Glutamatergic neuron (in vitro differentiated cells): ENCODE measurements around the gene CARMIL1. TPM values are rescaled to one million over a fixed set of nuclear protein-coding genes. Genes with fewer than 3 reads are reported as not detected.

Experiments
- DNase-seq: peaks from one replicate; pipeline ENCODE4 v3.0.0; 2022
- H3K27ac Mint-ChIP-seq: one replicate; pipeline ENCODE4 v1.8.0; 2020; ENCODE audit warnings: mild to moderate bottlenecking, mixed read lengths, inconsistent platforms; ENCODE audit not compliant: unreplicated experiment
- H3K27me3 Mint-ChIP-seq: one replicate; pipeline ENCODE4 v1.8.0; 2020; ENCODE audit warnings: mild to moderate bottlenecking, moderate library complexity, mixed read lengths, inconsistent platforms; ENCODE audit not compliant: unreplicated experiment
- H3K36me3 Mint-ChIP-seq: one replicate; pipeline ENCODE4 v1.8.0; 2020; ENCODE audit warnings: mild to moderate bottlenecking, mixed read lengths, inconsistent platforms; ENCODE audit not compliant: unreplicated experiment
- H3K4me1 Mint-ChIP-seq: one replicate; pipeline ENCODE4 v1.8.0; 2020; ENCODE audit warnings: mild to moderate bottlenecking, low read depth, mixed read lengths, inconsistent platforms; ENCODE audit not compliant: unreplicated experiment
- H3K4me3 Mint-ChIP-seq: one replicate; pipeline ENCODE4 v1.8.0; 2020; ENCODE audit warnings: mild to moderate bottlenecking, mixed read lengths, inconsistent platforms; ENCODE audit not compliant: unreplicated experiment
- H3K9me3 Mint-ChIP-seq: one replicate; pipeline ENCODE4 v1.8.0; 2020; ENCODE audit warnings: mild to moderate bottlenecking, moderate library complexity, mixed read lengths, inconsistent platforms; ENCODE audit not compliant: unreplicated experiment
- total RNA-seq: library from RNA; stranded (reverse); fragmentation: NEBNext Ultra II Directional; extraction: Animal tissue kit (Norgen Biotek cat#: 25700); gene quantifications from one replicate; pipeline ENCODE4 v1.2.1, GENCODE V29; 2021; ENCODE audit not compliant: unreplicated experiment
- TF ChIP-seq, protein P1 (sequence below): fragments of 200-600 bp; sonication (generic); IDR thresholded peaks from one replicate; pipeline ENCODE4 v1.5.0; 2021; ENCODE audit not compliant: partially characterized antibody, unreplicated experiment

CARMIL1 gene
- total RNA-seq, 1 donor from 2014 or later: 4.8 TPM

DNA sequence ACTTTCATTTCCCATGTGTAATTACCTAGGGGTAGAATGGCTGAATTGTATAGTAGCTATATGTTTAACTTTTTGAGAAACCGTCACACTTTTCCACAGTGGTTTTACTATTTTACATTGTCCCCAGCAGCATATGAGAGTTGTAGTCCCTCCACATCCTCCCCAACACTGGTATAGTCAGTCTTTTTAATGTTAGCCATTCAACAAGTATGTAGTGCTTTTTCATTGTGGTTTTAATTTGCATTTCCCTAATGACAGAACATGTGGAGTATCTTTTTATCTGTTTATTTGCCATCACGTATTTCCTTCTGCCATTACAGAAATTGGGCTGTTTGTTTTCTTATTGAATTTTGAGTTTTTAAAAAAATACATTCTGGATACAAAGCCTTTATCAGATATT, 148.4 kb downstream of the CARMIL1 start:
- Mint-ChIP-seq H3K9me3 (no peaks in the 10 kb centered on the region), H3K36me3 (no peaks in the 10 kb centered on the region), H3K4me1 (peaks cover 12% of the 10 kb centered on the region), H3K4me3 (no peak overlapping the region), H3K27ac (no peak overlapping the region), H3K27me3 (peaks cover 2% of the 10 kb centered on the region)
- DNase-seq: no peak
- TF ChIP-seq, protein P1, sequence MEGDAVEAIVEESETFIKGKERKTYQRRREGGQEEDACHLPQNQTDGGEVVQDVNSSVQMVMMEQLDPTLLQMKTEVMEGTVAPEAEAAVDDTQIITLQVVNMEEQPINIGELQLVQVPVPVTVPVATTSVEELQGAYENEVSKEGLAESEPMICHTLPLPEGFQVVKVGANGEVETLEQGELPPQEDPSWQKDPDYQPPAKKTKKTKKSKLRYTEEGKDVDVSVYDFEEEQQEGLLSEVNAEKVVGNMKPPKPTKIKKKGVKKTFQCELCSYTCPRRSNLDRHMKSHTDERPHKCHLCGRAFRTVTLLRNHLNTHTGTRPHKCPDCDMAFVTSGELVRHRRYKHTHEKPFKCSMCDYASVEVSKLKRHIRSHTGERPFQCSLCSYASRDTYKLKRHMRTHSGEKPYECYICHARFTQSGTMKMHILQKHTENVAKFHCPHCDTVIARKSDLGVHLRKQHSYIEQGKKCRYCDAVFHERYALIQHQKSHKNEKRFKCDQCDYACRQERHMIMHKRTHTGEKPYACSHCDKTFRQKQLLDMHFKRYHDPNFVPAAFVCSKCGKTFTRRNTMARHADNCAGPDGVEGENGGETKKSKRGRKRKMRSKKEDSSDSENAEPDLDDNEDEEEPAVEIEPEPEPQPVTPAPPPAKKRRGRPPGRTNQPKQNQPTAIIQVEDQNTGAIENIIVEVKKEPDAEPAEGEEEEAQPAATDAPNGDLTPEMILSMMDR: no peak

DNA sequence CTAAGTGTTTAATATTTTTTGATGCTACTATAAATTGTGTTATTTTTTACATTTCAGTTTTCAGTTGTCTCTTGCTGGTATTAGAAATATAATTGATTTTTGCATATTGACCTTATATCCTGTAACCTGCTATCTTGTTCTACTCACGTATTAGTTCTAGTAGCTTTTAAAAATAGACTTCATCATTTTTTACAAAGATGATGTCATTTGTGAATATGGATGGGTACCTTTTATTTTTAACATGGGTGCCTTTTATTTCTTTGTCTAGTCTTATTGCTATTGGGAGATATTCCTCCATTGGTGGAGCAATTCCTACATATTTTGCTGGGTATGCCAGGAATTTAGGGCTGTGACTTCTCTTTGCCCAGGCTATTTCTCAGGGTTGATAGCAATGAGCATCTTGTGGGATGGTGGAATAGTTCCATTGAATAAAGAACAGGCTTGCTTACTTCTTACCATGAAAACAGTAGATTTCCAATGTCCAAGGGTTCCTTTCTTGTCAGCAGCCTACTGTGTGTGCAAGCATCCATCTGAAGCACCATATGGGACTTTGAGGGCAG, 149.7 kb downstream of the CARMIL1 start:
- Mint-ChIP-seq H3K27ac (no peak overlapping the region), H3K27me3 (peaks cover 2% of the 10 kb centered on the region), H3K36me3 (no peaks in the 10 kb centered on the region), H3K9me3 (no peaks in the 10 kb centered on the region), H3K4me1 (peaks cover 12% of the 10 kb centered on the region), H3K4me3 (no peak overlapping the region)
- no peak for DNase-seq
- TF ChIP-seq, protein P1: no peak

DNA sequence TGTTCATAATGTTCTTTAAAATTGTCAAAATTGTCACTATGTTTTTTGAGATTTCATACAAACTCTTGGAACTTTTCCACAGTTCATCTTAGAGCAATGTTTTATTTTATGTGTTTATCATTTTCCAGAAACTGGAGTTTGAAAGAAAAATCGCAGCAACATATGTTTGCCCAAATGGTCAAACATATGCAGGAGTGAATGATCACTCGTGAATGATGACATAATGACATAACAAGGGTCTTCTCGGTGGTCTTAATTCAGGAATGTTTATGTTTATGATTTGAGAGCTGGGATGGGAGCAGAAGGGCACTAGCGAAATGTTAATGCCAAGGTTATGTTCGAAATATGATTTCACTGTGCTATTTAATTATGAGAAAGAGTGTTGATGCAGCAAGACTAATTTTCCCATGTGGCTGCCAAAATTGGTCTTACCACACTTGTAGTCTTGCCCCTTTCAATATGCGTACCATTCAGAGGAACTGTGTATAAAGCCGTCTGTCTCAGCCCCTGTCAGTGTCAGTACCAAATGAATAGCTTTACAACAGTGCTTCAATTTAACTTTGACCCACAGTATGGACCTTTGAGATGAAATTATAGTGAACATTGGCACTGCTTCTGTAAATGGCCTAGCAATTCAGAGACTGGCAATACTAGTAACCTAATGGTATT, 152.3 kb downstream of the CARMIL1 start:
- H3K27me3 Mint-ChIP-seq: peaks cover 2% of the 10 kb centered on the region
- no peak for DNase-seq
- H3K4me1 Mint-ChIP-seq: peaks cover 12% of the 10 kb centered on the region
- H3K27ac Mint-ChIP-seq: no peak overlapping the region
- H3K36me3 Mint-ChIP-seq: no peaks in the 10 kb centered on the region
- TF ChIP-seq, protein P1: no peak
- H3K9me3 Mint-ChIP-seq: no peaks in the 10 kb centered on the region
- no peak overlapping the region for H3K4me3 Mint-ChIP-seq

DNA sequence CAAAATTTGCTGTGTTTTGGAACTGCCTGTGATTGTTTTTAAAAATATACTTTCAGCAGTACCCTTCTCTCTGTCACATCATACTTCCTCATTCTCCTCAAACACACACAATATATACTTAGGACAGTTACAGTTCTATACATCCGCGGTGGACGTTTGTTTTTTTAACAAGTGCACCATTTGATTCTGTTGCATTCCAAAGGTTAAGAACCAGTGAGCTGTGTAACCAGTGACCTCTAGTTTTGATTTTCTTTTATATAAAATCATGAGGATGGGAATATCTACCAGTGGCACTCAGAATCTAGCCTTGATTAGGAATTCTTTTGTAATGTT, 152.8 kb downstream of the CARMIL1 start:
- no peaks in the 10 kb centered on the region for H3K36me3 Mint-ChIP-seq
- H3K9me3 Mint-ChIP-seq: no peaks in the 10 kb centered on the region
- H3K4me1 Mint-ChIP-seq: peaks cover 12% of the 10 kb centered on the region
- peaks cover 2% of the 10 kb centered on the region for H3K27me3 Mint-ChIP-seq
- no peak for DNase-seq
- H3K4me3 Mint-ChIP-seq: no peak overlapping the region
- no peak overlapping the region for H3K27ac Mint-ChIP-seq
- TF ChIP-seq, protein P1: no peak

DNA sequence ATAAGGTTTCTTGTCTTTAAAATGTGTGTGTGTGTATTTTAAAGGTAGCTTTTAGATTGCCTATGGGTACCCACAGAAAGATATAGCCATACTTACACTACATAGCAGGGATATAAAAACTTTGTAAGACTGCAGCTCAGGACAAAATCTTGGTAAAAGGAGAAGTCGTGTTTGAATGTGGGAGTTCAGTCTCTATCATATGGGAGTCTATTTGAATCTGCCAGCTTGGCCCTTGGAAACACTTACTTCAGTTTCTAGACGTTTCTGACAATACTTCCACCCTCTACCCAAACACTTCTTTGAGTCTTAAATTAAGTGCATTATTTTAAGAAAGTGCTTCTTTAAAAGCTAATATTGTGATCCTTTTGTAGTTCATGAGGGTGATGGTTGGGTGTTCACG, 155.7 kb downstream of the CARMIL1 start:
- Mint-ChIP-seq H3K36me3 (no peaks in the 10 kb centered on the region), H3K27me3 (peaks cover 2% of the 10 kb centered on the region), H3K27ac (no peak overlapping the region), H3K4me3 (no peak overlapping the region), H3K4me1 (peaks cover 12% of the 10 kb centered on the region), H3K9me3 (no peaks in the 10 kb centered on the region)
- DNase-seq: no peak
- TF ChIP-seq, protein P1: no peak
